ENCODE data around the gene MSL3B.
A peak's percentile ranks its signal among the peaks of the same experiment; 100 is the strongest.

Gene MSL3B

GRCh38 chr2:233844064-233844807, 23.9 kb downstream of the MSL3B start:
- Histone ChIP-seq H3K9ac (ENCODE audit: insufficient read depth, low read length, poor library complexity, severe bottlenecking) (no peak overlapping the region), H4K20me1 (ENCODE audit: insufficient read depth, low read length) (no peaks in the 10 kb centered on the region), H3K4me3 (replicated peaks in 1 of 3; ENCODE audit: low read depth in 2 of 3, low read length in 3 of 3) (no peak overlapping the region), H3K79me2 (ENCODE audit: insufficient read depth, low read length) (peaks cover 95% of the 10 kb centered on the region), H3K4me2 (replicated peaks; ENCODE audit: extremely low read depth, low read length, poor library complexity, severe bottlenecking) (no peak overlapping the region), H3K27ac (ENCODE audit: low read depth in 1 of 2, low read length in 2 of 2) (no peak overlapping the region), H3K36me3 (replicated peaks in 1 of 2; ENCODE audit: control insufficient read depth in 1 of 2, insufficient read depth in 2 of 2, low read length in 2 of 2) (peaks cover 73 to 100% of the 10 kb centered on the region in 2 donors), H3K9me3 (replicated peaks in 1 of 2; ENCODE audit: control insufficient read depth in 1 of 2, insufficient read depth in 1 of 2, low read length in 2 of 2) (no peaks in the 10 kb centered on the region), H2AFZ (ENCODE audit: insufficient read depth, low read depth, low read length, poor library complexity, severe bottlenecking) (no peak overlapping the region), H3K4me1 (ENCODE audit: control insufficient read depth in 1 of 2, insufficient read depth in 2 of 2, low read length in 2 of 2) (no peaks in the 10 kb centered on the region), H3K27me3 (ENCODE audit: control insufficient read depth in 2 of 2, insufficient read depth in 2 of 2, low read length in 2 of 2) (no peaks in the 10 kb centered on the region)
- peak overlapping the region in 1 of 7 donors; percentile 54 for H3K27ac Mint-ChIP-seq
- H3K9me3 Mint-ChIP-seq: no peaks in the 10 kb centered on the region
- H3K4me1 Mint-ChIP-seq: peaks cover 8% of the 10 kb centered on the region
- DNase-seq: no peak
- H3K36me3 Mint-ChIP-seq: peaks cover 74 to 99% of the 10 kb centered on the region in 2 donors
- intact Hi-C loops (cut with micrococcal nuclease): loop anchor here in 1 of 2 donors (10.0 kb wide), 1 partner anchor 661 kb away; no protein-coding TSS in a partner anchor
- H3K27me3 Mint-ChIP-seq (ENCODE audit: low read depth in 3 of 3): peaks cover 0 to 3% (median 0%) of the 10 kb centered on the region in 3 donors
- TF ChIP-seq CTCF (IDR thresholded peaks at IDR 0.05): no peak
- 97% methylated on average over 15 of the region's 19 CpGs for WGBS (ENCODE audit: insufficient coverage)
- H3K4me3 Mint-ChIP-seq: no peak overlapping the region

- no peaks in the 10 kb centered on the region for H4K20me1 ChIP-seq (ENCODE audit: insufficient read depth, low read length)
- intact Hi-C loops (cut with micrococcal nuclease): loop anchor here in 1 of 2 donors (10.0 kb wide), 1 partner anchor 664 kb away; no protein-coding TSS in a partner anchor
- DNase-seq: no peak
- no peaks in the 10 kb centered on the region for H3K4me1 ChIP-seq (ENCODE audit: control insufficient read depth in 1 of 2, insufficient read depth in 2 of 2, low read length in 2 of 2)
- peak overlapping the region in 1 of 2 donors; percentile 4 for H3K27ac ChIP-seq (ENCODE audit: low read depth in 1 of 2, low read length in 2 of 2)
- H3K9me3 ChIP-seq (replicated peaks in 1 of 2; ENCODE audit: control insufficient read depth in 1 of 2, insufficient read depth in 1 of 2, low read length in 2 of 2): no peaks in the 10 kb centered on the region
- Mint-ChIP-seq H3K4me1 (peaks cover 4% of the 10 kb centered on the region), H3K27me3 (ENCODE audit: low read depth in 3 of 3) (peaks cover 0 to 2% (median 0%) of the 10 kb centered on the region in 3 donors), H3K4me3 (no peak overlapping the region), H3K27ac (no peak overlapping the region), H3K36me3 (peaks cover 86 to 100% of the 10 kb centered on the region in 2 donors), H3K9me3 (no peaks in the 10 kb centered on the region)
- H3K27me3 ChIP-seq (ENCODE audit: control insufficient read depth in 2 of 2, insufficient read depth in 2 of 2, low read length in 2 of 2): no peaks in the 10 kb centered on the region
- no peak overlapping the region for H3K4me3 ChIP-seq (replicated peaks in 1 of 3; ENCODE audit: low read depth in 2 of 3, low read length in 3 of 3)
- no peak for TF ChIP-seq CTCF (IDR thresholded peaks at IDR 0.05)
- peaks cover 81 to 100% of the 10 kb centered on the region in 2 donors for H3K36me3 ChIP-seq (replicated peaks in 1 of 2; ENCODE audit: control insufficient read depth in 1 of 2, insufficient read depth in 2 of 2, low read length in 2 of 2)
- no peak overlapping the region for H2AFZ ChIP-seq (ENCODE audit: insufficient read depth, low read depth, low read length, poor library complexity, severe bottlenecking)
- no peak overlapping the region for H3K4me2 ChIP-seq (replicated peaks; ENCODE audit: extremely low read depth, low read length, poor library complexity, severe bottlenecking)
- H3K79me2 ChIP-seq (ENCODE audit: insufficient read depth, low read length): peaks cover 94% of the 10 kb centered on the region
- no peak overlapping the region for H3K9ac ChIP-seq (ENCODE audit: insufficient read depth, low read length, poor library complexity, severe bottlenecking)
- WGBS (ENCODE audit: insufficient coverage): 99% methylated on average over 7 of the region's 11 CpGs
Observed at GRCh38 chr2:233841183-233841582, 27.0 kb downstream of the MSL3B start.
